GM18502 (cell line): ENCODE data around the gene SIK3.

Experiments used
- ATAC-seq: cut with Tn5 transposase; IDR thresholded peaks from one replicate; pipeline ENCODE4 v1.9.1; 2021; ENCODE audit warnings: mild to moderate bottlenecking; ENCODE audit not compliant: unreplicated experiment, poor library complexity

SIK3 gene

DNA sequence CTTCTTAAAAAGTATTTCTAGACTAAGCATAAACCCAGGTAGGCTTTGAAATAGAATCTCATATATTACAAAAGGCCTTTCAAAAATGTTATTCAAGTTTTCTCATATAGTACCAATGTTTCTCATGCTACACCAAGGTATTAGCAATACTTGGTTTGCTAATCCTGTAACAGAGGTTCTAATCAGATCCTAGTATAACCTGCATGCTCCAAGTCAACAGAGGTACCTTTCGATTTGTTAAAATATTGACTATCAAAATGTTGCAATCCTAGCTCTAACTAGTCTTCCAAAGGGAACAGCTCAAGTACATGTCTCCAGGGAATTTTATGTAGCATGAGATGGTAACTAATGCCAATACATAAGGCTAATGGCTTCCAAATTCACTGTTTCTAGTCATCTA, 162.7 kb downstream of the SIK3 start:
- ATAC-seq: no peak

DNA sequence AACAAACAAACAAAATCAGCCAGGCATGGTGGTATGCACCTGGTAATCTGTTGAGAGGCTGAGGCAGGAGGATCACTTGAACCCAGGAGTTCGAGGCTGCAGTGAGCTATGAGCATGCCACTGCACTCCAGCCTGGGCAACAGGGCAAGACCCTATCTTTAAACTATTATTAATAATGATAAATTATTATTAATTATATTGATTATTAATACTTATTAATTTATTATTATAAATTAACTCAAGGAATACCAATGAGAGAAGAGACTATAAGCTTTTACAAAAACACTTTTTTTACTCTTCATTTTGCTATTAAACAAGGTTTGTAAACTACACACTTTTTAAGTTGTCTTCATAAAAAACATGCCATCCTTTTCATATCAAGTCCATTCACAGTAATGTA, 163.1 kb downstream of the SIK3 start:
- no peak for ATAC-seq

DNA sequence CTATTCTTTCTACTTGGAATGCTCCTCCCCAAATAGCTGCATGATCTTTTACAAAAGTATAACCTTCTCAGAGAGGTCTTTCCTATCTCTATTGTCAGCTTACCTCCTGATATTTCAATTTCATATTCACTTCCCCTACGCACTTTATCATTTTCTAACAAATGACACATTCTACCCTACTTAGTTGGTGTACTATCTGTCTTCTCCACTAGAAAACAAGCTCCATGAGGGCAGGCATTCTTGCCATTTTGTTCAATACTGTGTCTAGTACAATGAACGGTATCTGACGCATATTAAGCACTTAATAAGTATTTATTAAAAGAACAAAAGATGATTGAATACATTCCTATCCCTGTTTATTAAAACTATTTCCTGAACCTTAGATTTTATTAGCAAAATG, 164.3 kb downstream of the SIK3 start:
- ATAC-seq: no peak

DNA sequence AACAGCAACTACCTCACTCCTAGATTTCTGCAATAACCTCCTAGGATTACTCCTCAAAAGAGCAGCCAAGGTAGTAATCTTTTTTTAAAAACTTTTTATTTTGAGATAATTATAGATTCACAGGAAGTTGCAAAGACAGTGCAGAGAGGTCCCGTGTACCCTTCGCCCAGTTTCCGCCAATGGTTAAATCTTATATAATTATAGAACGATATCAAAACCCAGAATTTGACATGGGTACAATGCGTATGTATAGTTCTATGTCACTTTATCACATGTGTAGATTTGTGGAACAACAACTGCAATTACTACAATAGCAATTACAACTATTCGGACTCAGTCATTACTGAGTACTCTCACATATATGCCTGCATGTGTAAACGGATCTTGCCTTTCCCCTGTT, 166.0 kb downstream of the SIK3 start:
- no peak for ATAC-seq

DNA sequence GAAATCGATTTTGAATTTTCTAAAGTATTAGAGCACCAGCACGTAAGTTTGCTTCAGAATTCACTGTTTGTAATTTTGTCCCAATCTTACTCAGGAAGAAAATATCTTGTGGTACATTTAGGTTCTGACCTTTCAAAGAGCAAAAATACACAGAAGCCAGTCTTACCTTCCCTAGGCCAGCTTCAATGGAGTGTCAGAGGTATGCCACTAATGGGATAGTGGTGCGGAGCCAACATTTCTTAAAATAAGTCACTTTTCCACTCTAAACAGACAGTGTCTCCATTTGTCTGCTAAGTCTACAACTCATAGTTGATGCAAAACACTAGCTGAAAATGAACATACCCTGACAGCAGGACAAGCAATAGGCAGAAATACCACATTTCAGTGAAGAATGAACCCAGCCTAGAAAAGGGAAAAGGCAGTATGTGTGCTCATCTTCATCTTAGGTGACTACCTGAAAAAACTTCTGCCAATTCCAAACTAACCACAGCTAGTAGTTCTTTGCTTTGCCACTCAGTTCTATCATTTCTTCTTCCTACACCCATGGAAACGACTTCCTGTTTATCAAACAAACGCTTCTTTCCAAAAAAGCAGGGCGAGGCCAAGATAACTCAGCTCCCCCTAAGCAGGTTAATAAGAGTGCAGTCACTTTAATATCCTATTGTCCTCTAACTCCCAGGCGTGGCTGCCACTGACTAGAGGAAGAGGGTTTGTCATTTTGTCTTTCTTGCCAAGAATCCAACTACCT, 166.8 kb downstream of the SIK3 start:
- no peak for ATAC-seq

DNA sequence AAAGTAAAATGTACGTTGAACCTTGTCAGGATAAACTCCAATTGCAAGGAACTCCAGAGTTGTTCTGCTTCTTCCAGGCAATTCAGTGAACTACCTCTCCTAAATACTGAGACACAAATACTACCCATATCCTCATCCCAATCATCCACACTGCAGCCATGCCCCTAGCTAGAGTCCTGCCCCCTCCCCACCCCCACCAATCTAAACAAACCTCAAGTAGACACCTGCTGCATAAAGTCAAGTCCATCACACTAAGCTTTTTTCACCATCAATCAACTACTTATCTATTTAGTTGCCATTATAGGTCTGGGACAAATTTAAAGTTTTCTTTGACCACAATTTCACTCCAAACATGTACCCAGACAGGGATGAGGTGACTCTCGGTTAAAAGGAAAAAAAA, 167.6 kb downstream of the SIK3 start:
- ATAC-seq: no peak

DNA sequence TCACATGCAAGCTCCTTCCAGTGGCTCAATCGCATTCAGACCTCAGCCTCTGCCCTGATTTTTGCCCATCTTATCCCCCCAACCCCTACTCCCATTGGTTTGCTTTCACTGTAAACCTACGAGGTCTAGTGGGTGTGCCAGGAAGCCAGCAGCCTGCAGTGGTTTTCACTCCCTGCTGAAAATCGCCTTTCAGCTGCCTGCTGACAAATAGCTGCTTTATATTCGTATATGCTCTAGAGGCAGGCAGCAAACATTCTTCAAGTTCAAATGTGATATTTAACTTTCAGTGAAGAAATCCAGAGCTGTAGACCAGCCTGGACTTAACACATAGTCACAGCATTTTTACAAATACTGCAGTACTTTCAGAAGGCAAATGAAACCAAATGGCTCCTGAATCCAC, 168.1 kb downstream of the SIK3 start:
- no peak for ATAC-seq

DNA sequence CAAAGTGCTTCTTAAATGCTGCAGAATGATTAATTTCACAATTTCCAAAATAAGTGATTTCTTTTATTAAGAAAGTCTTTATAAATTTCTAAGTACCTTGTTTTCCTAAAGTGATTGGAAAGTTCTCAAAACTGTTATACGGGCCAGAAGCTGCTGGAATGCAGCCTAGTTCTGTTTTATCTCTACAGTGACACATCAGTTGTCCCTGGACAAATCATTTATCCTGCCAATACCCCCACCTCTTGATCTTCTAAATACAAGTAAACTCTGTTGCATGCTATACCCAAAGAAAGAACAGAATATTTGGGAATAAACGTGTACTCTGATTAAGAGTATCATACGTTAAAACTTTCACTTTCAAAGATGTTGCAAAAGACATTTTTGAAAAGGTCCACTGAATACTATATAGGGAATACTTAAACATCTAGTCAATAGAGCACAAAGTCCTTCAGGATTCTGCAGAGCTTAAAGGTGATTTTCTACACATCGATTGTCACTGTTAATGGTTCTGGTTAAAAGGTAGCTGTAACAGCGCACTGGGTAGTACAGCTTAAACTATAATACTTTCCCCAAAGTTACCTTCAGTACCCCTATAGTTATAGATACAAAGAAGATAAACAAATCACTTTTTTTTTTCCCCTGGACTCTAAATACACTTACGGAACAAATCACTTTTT, 168.7 kb downstream of the SIK3 start:
- ATAC-seq: no peak

DNA sequence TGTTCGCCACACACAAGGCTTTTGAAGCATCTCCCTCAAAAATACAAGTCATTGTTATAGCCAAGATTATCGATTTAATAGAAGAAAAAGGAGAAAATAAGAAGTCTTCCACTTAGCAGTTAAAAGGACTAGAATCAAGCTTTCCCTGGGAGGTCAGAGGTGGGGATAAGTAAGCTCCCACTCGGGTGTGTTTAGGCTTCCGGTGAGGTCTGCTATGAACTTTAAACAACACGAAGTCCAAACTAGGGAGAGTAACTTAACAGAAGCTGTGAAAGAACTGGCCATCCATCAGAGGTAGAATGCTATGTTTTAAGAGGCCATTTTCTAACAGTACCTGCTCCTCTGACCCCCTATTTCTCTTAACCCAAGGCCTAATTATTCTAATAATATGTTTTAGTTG, 169.4 kb downstream of the SIK3 start:
- ATAC-seq: no peak

DNA sequence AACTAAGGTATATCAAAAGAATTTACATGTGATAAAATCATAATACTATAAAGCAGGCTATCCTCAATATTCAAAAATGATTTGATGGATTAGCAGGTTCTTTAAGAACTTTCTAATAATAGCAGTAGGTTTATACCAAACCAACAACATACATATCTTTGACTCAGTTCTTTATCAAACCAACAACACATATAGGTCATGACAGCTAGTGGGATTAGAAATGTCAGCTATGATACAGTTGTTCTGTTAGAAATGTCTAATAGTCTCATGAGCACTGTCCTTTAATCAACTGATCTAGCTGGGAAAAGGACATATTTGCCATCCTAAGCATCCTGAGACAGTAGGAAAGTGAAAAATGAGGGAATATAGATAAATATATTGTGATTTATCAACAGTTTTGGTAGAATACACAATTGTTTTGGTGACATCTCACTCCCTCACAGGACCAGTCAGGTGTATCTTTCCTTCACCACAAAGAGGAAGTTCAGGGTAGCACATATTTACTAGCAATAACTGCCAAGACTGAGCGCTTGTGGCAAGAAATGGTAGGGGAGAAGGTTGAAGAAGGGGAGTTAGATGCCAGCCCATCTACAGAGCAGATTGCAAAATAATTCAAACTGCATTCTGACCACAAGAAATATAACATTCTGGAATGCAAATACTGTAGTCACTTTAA, 170.0 kb downstream of the SIK3 start:
- ATAC-seq: peak; percentile 76

DNA sequence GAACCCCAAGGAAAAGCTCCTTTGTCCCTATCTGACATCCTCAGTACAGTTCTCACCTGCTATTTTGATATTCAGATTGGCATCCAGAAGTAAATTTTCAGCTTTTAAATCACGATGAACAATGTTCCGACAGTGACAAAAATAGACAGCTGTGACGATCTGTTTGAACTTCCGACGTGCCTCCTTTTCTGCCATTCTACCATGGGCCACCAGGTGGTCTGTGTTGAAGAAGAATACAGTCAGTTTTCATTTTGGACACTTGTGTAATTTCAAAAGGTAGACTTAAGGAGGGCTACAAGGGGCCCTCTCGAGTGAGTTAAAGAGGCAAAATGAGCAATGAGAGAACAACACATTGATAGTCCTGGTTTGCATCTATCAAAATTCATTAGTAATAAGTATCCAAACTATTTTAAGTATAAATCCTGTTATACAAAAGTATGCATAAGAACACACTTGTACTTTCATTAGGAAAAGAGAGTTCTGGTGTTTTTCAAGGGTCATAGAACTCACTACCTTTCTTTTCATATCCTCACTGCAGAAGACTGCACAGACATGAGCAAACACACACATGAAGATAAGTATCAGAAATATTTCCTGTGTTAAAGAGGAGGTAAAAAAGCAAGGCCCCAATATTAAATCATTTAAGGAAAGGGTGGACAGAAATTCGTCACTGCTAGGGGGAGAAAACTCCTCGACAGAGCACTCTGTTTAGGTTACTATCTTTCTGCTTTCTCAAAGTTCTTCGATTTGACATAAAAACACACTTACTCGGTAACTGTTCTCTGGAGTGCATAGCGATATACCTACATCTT, 170.9 kb downstream of the SIK3 start:
- ATAC-seq: no peak

DNA sequence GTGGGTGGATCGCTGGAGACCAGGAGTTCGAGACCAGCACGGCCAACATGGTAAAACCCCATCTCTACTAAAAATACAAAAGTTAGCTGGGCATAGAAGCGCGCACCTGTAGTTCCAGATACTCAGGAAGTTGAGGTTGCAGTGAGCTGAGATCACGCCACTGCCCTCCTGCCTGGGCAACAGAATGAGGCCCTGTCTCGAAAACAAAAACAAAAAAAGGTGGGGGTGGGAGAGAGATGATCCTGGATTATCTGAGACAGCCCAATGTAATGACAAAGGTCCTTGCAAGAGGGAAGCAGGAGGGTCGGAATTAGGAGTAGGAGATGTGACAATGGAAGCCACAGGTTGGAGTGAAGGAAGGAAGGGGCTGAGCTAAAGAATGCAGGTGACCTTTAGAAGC, 173.2 kb downstream of the SIK3 start:
- peak; percentile 42 for ATAC-seq

DNA sequence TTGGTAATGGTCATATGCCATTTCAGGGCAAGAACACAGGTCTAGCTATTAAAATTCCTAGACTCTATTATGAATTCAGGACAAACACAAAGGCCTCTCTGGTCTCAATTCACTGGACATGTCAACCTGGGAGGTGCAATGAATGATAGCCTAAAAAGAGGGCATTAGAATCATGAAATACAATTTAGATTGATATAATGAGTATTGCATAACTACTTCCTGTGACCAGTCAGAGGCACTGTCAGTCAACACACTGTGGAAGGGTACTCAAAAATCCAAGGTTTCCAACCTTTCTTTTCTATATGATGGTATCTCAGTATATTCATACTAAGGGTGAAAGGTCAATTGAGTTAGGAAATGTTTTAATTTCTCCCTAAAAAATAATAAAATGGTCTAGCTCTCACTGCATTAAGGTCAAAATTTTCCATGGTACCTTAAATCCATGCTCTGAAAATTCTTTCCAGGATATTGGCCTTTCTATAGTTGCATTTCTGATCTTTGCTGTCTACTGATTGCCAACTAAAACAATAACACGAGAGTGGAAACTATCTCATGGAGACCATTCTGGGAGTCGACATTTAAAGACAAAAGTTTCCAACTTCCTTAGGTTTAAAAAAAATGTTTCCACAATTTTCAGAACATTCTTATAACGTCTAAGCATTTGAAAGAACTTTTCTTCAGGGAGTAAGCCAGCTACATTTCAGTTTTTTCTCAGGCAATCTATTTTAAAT, 179.1 kb downstream of the SIK3 start:
- no peak for ATAC-seq

DNA sequence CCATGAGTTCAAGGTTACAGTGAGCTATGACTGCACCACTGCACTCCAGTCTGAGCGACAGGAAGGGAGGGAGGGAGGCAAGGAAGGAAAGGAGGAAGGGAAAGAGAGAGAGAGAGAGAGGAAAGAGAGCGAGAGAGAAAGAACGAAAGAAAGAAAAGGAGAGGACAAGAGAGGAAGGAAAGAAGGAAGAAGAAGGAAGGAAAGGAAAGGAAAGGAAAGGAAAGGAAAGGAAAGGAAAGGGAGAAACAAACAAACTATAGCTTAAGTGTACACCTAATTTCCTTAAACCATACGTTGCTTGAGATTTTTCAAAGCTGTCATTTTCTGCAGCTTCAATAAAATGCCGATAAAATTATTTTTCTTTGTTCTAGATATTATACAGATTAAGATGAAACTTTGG, 180.6 kb downstream of the SIK3 start:
- no peak for ATAC-seq

DNA sequence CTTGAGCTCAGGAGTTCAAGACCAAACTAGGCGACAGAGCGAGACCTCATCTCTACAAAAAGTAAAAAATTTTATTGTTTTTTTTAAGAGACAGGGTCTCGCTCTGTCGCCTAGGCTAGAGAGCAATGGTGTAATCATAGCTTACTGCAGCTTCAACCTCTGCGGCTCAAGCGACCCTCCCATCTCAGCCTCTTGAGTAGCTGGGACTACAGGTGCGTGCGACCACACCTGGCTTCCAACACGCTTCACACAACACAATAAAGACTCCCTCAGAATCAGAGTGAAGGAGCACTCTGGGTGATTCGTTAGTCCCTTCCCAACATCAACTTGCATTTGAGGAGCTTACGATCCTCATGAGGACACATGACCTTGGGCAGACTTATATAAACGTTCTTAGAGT, 181.3 kb downstream of the SIK3 start:
- ATAC-seq: no peak

DNA sequence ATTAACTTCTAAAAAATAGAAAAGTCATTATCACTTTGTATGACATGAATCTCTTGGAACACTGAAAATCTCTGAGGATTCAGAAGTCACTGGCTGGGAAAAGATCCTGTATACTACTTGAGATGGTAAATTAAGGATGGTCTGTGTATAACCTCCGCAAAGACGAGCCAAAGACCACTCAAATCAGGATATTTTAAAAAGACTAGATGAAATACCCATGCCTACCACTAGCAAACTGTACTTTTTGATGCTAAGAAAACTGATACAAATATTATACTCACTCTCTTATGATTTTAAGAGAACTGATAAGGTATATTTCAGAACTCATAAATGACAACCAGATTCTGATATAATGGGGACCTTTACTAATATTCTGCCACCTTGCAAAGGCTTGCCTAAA, 182.2 kb downstream of the SIK3 start:
- ATAC-seq: no peak

DNA sequence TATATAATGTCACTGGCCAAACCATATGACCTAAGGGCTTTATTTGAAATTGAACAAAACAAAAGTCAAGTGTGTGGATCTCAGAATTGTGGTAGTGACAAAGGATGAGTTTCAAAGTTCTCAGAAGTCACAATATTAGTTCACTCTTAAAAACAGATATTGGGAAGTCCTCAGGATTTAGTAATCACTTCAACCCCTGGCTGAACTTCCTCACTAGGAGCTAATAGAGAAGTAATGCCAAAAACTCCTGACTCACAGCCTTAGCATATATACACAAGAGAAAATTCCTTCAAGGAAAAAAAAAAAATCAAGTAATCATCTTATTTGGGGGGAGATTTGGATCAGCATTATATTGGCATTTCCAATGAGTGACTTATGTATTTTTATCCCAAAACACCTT, 185.2 kb downstream of the SIK3 start:
- no peak for ATAC-seq

DNA sequence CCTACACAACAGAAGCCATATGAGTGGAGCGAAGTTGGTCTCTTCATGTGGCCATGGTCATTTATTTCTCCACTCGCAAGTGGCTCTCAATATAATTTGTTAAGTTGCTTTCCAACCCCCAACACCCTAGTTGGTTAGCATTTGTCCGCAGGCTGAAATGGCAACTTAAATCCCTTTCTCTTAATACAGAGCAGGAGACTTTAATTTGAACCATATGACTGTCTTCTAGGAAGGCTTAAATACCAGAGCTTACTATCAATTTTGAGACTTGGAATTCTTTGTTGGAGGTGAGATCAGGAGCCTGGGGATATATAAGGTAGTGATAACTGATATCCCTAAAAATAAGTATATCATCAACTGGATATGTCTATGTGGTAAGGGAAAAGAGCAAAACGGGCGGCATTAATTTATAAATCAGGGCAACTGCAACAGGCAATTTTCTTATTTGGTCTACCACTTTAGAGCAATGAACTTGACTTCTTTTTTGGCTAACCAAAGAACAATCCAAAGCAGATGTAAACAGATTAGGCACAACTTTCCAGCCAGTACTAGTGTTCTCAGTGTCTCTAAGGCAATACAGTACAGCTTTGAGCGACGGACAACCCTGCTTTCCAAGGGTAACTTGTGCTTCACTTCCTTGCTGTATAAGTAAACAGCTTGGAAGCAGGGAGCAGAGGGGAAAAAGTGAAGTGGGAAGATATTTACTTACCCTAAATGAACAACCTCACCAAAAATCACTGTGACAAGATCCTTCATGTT, 186.1 kb downstream of the SIK3 start:
- no peak for ATAC-seq

DNA sequence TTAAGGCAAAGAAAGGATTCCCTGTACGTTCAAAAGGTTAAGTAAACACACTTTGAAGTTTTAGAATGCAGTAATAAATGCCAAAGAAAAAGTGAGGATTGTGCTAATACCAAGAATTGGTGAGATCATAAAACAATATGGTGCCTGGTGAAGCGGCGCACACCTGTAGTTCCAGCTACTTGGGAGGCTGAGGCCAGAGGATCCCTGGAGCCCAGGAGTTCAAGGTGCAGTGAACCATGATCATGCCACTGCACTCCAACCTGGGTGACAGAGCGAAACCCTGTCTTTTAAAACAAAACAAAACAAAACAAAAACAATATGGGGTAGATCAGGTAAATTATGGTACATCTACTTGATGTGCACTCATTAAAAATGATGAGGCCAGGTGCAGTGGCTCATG, 187.4 kb downstream of the SIK3 start:
- ATAC-seq: no peak
